ENCODE measurements around the gene GRIN3B.

DNA sequence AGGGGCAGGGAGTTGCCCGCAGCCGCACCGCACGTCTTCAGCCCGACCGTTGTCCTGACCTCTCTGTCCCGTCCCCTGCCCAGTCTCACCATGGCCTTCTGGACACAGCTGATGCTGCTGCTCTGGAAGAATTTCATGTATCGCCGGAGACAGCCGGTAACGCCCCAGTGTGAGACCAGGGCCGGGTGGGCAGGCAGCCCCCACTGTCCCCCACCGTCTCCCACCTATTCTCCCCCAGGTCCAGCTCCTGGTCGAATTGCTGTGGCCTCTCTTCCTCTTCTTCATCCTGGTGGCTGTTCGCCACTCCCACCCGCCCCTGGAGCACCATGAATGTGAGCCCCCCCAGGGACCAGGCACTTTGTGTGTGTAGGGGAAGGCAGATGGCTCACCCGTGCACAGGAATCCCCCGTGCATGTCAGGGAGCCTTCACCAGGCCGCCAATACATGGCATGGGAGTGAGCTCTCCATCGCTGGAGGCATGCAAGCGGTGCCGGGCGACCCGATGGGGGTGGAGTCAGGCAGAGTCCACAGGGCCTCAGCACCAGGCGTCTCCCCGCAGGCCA lies 41.1 kb downstream of the GRIN3B start:
- TF ChIP-seq EZH2 (IDR thresholded peaks at IDR 0.05; ENCODE audit: insufficient read depth, poor library complexity, severe bottlenecking) = no peak
- no peak for TF ChIP-seq EZH2phosphoT487 (IDR thresholded peaks at IDR 0.05; ENCODE audit: insufficient read depth, low read depth)
